Measurements from ENCODE around the gene NINJ2. TPM values are rescaled to one million over a fixed set of nuclear protein-coding genes. Genes with fewer than 3 reads are reported as not detected.

The NINJ2 gene
- polyA plus RNA-seq, 1 of the 3 experiments (the other 2 are of a cell fraction), result 0.07 TPM

GRCh38 chr12:684416-684815, 21.2 kb upstream of the NINJ2 start:
- Histone ChIP-seq H3K9me3 (no peaks in the 10 kb centered on the region), H3K9me2 (no peaks in the 10 kb centered on the region), H3K36me3 (replicated peaks in 1 of 2; ENCODE audit: control insufficient read depth in 1 of 2, insufficient read depth in 2 of 2, low read length in 1 of 2) (no peaks in the 10 kb centered on the region), H3K27ac (ENCODE audit: low read depth in 2 of 2, low read length in 1 of 2) (no peak overlapping the region), H3K4me2 (no peak overlapping the region), H2AFZ (ENCODE audit: low read depth) (no peak overlapping the region), H3K27me3 (ENCODE audit: insufficient read depth) (no peaks in the 10 kb centered on the region), H3F3A (replicated peaks; ENCODE audit: insufficient read depth) (no peaks in the 10 kb centered on the region), H4K20me1 (ENCODE audit: insufficient read depth) (no peaks in the 10 kb centered on the region), H3K4me3 (ENCODE audit: low read depth in 2 of 2, low read length in 1 of 2) (no peak overlapping the region), H3K79me2 (ENCODE audit: insufficient read depth) (no peaks in the 10 kb centered on the region), H3K4me1 (ENCODE audit: control insufficient read depth in 1 of 2, insufficient read depth in 2 of 2, low read depth in 1 of 2, low read length in 1 of 2) (no peaks in the 10 kb centered on the region), H3K9ac (no peak overlapping the region)
- TF ChIP-seq PBX3 (IDR thresholded peaks at IDR 0.05) (no peak), EZH2phosphoT487 (IDR thresholded peaks at IDR 0.05; ENCODE audit: borderline replicate concordance, low read depth) (no peak), MEF2A (IDR thresholded peaks at IDR 0.05; ENCODE audit: borderline replicate concordance, low read depth) (no peak), GABPA (IDR thresholded peaks at IDR 0.05; ENCODE audit: low read depth) (no peak), RAD21 (IDR thresholded peaks at IDR 0.05; ENCODE audit: low read length) (no peak), EP300 (IDR thresholded peaks at IDR 0.05; ENCODE audit: borderline replicate concordance in 1 of 2, low read depth in 1 of 2, low read length in 1 of 2) (no peak), TCF12 (IDR thresholded peaks at IDR 0.05) (no peak), SIN3A (IDR thresholded peaks at IDR 0.05; ENCODE audit: borderline replicate concordance, low read depth, low read length) (no peak), USF1 (IDR thresholded peaks at IDR 0.05; ENCODE audit: borderline replicate concordance, low read depth) (no peak), REST (IDR thresholded peaks at IDR 0.05; ENCODE audit: low read depth, low read length) (no peak), FOXM1 (IDR thresholded peaks at IDR 0.05; ENCODE audit: low read depth) (no peak), NRF1 (IDR thresholded peaks at IDR 0.05; ENCODE audit: low read depth, low read length) (no peak)
- ChIA-PET POLR2A (no interaction called here), CTCF (no interaction called here)
- 60% methylated on average over 4 of the region's 4 CpGs for WGBS (ENCODE audit: low lambda C conversion rate)
- DNase-seq, result no peak
